Midbrain (tissue), 1 donor: ENCODE results near the gene STK38L.

Source experiments
- DNase-seq: peaks from one replicate; lab custom pipeline; 2025; lab: John Stamatoyannopoulos, UW

The STK38L gene

GRCh38 chr12:27347779-27348178, 103.7 kb downstream of the STK38L start:
- no peak for DNase-seq

GRCh38 chr12:27351476-27351875, 107.4 kb downstream of the STK38L start:
- no peak for DNase-seq

- no peak for DNase-seq
Observed at GRCh38 chr12:27355486-27355885, 111.4 kb downstream of the STK38L start.

- DNase-seq, result no peak
Observed at GRCh38 chr12:27355979-27356378, 111.9 kb downstream of the STK38L start.

GRCh38 chr12:27359578-27360340, 115.7 kb downstream of the STK38L start:
- DNase-seq, result no peak

- no peak for DNase-seq
Observed at GRCh38 chr12:27361372-27361771, 117.3 kb downstream of the STK38L start.

GRCh38 chr12:27366621-27367020, 122.5 kb downstream of the STK38L start:
- DNase-seq, result no peak

GRCh38 chr12:27367078-27367477, 123.0 kb downstream of the STK38L start:
- no peak for DNase-seq
